GM18511 (cell line): ENCODE data around the gene ANAPC2.

Experiments
- ATAC-seq: cut with Tn5 transposase; IDR thresholded peaks from one replicate; pipeline ENCODE4 v1.9.1; 2021; ENCODE audit warnings: mild to moderate bottlenecking, moderate library complexity; ENCODE audit not compliant: unreplicated experiment

The ANAPC2 gene

GRCh38 chr9:137216188-137216965, 28.0 kb upstream of the ANAPC2 start:
- ATAC-seq: no peak

GRCh38 chr9:137215196-137215986, 27.0 kb upstream of the ANAPC2 start:
- ATAC-seq: no peak

- ATAC-seq: no peak
Measured at GRCh38 chr9:137214620-137215019, 26.3 kb upstream of the ANAPC2 start.

GRCh38 chr9:137213160-137214060, 25.1 kb upstream of the ANAPC2 start:
- no peak for ATAC-seq

- no peak for ATAC-seq
Measured at GRCh38 chr9:137212520-137212919, 24.2 kb upstream of the ANAPC2 start.

- ATAC-seq: no peak
Measured at GRCh38 chr9:137211532-137211931, 23.2 kb upstream of the ANAPC2 start.

GRCh38 chr9:137206602-137207001, 18.2 kb upstream of the ANAPC2 start:
- ATAC-seq: no peak

- peak; percentile 47 for ATAC-seq
Measured at GRCh38 chr9:137205126-137206069, 17.0 kb upstream of the ANAPC2 start, which contains the start of the genes NDOR1 and TMEM203. NDOR1 (plus strand) TSS chr9:137205700; CDS start chr9:137205778, 78 bp downstream. TMEM203 (minus strand) TSS chr9:137205648; CDS start chr9:137205414, 234 bp downstream.

- ATAC-seq: no peak
Measured at GRCh38 chr9:137204731-137205125, 16.4 kb upstream of the ANAPC2 start.

- ATAC-seq: no peak
Measured at GRCh38 chr9:137202966-137203365, 14.6 kb upstream of the ANAPC2 start.

- ATAC-seq: no peak
Measured at GRCh38 chr9:137201205-137201868, 13.0 kb upstream of the ANAPC2 start.

GRCh38 chr9:137200311-137201204, 12.2 kb upstream of the ANAPC2 start, which contains the start of gene TPRN:
TPRN (minus strand) TSS chr9:137200741; CDS start chr9:137200711, 30 bp downstream.
- ATAC-seq: peak; percentile 89

GRCh38 chr9:137199411-137200121, 11.2 kb upstream of the ANAPC2 start:
- ATAC-seq: no peak

GRCh38 chr9:137198902-137199283, 10.5 kb upstream of the ANAPC2 start:
- no peak for ATAC-seq

- ATAC-seq: no peak
Measured at GRCh38 chr9:137198051-137198901, 9.9 kb upstream of the ANAPC2 start.

- ATAC-seq: no peak
Measured at GRCh38 chr9:137195525-137196220, 7.3 kb upstream of the ANAPC2 start.
